ENCODE measurements around the gene BAIAP2.

Gene BAIAP2

GRCh38 chr17:81127526-81128177, 92.7 kb downstream of the BAIAP2 start:
- H3K27me3 ChIP-seq = no peaks in the 10 kb centered on the region
- no peak overlapping the region for H3K4me3 ChIP-seq (ENCODE audit: low read depth in 1 of 2, low read length in 1 of 2)
- peaks cover 100% of the 10 kb centered on the region for H3K36me3 ChIP-seq
- no peaks in the 10 kb centered on the region for H3K4me1 ChIP-seq (ENCODE audit: control insufficient read depth in 1 of 2, insufficient read depth in 1 of 2, low read depth in 1 of 2, low read length in 1 of 2)
- H3K27ac ChIP-seq = no peak overlapping the region
- no peaks in the 10 kb centered on the region for H3K9me3 ChIP-seq
- TF ChIP-seq CTCF (IDR thresholded peaks at IDR 0.05) = no peak

GRCh38 chr17:81128338-81128737, 93.4 kb downstream of the BAIAP2 start:
- no peak for TF ChIP-seq CTCF (IDR thresholded peaks at IDR 0.05)
- no peaks in the 10 kb centered on the region for H3K9me3 ChIP-seq
- H3K4me1 ChIP-seq (ENCODE audit: control insufficient read depth in 1 of 2, insufficient read depth in 1 of 2, low read depth in 1 of 2, low read length in 1 of 2) = no peaks in the 10 kb centered on the region
- H3K27ac ChIP-seq = no peak overlapping the region
- no peaks in the 10 kb centered on the region for H3K27me3 ChIP-seq
- no peak overlapping the region for H3K4me3 ChIP-seq (ENCODE audit: low read depth in 1 of 2, low read length in 1 of 2)
- H3K36me3 ChIP-seq = peaks cover 100% of the 10 kb centered on the region

GRCh38 chr17:81128774-81129173, 93.8 kb downstream of the BAIAP2 start:
- H3K36me3 ChIP-seq = peaks cover 100% of the 10 kb centered on the region
- no peak overlapping the region for H3K4me3 ChIP-seq (ENCODE audit: low read depth in 1 of 2, low read length in 1 of 2)
- TF ChIP-seq CTCF (IDR thresholded peaks at IDR 0.05) = no peak
- H3K27ac ChIP-seq = no peak overlapping the region
- H3K27me3 ChIP-seq = no peaks in the 10 kb centered on the region
- H3K9me3 ChIP-seq = no peaks in the 10 kb centered on the region
- no peaks in the 10 kb centered on the region for H3K4me1 ChIP-seq (ENCODE audit: control insufficient read depth in 1 of 2, insufficient read depth in 1 of 2, low read depth in 1 of 2, low read length in 1 of 2)

GRCh38 chr17:81129289-81129688, 94.3 kb downstream of the BAIAP2 start:
- H3K36me3 ChIP-seq = peaks cover 100% of the 10 kb centered on the region
- H3K4me1 ChIP-seq (ENCODE audit: control insufficient read depth in 1 of 2, insufficient read depth in 1 of 2, low read depth in 1 of 2, low read length in 1 of 2) = no peaks in the 10 kb centered on the region
- H3K9me3 ChIP-seq = no peaks in the 10 kb centered on the region
- no peak for TF ChIP-seq CTCF (IDR thresholded peaks at IDR 0.05)
- no peak overlapping the region for H3K27ac ChIP-seq
- H3K27me3 ChIP-seq = no peaks in the 10 kb centered on the region
- H3K4me3 ChIP-seq (ENCODE audit: low read depth in 1 of 2, low read length in 1 of 2) = no peak overlapping the region

- Histone ChIP-seq H3K27me3 (no peaks in the 10 kb centered on the region), H3K4me1 (ENCODE audit: control insufficient read depth in 1 of 2, insufficient read depth in 1 of 2, low read depth in 1 of 2, low read length in 1 of 2) (no peaks in the 10 kb centered on the region), H3K27ac (no peak overlapping the region), H3K4me3 (ENCODE audit: low read depth in 1 of 2, low read length in 1 of 2) (no peak overlapping the region), H3K36me3 (peaks cover 100% of the 10 kb centered on the region), H3K9me3 (no peaks in the 10 kb centered on the region)
- TF ChIP-seq CTCF (IDR thresholded peaks at IDR 0.05) = no peak
These were observed 94.9 kb downstream of the BAIAP2 start for GRCh38 chr17:81129711-81130367.
